Immature natural killer cell (primary cell): ENCODE results near the gene HNMT. TPM values are rescaled to one million over a fixed set of nuclear protein-coding genes. Genes with fewer than 3 reads are reported as not detected.
"Not testable (repeated sequence)": the region's sequence is repeated elsewhere in the genome, so short reads cannot be mapped to it uniquely, and the experiment has no call there.

ENCODE experiments used
- DNase-seq, 3 donors: peaks; one replicate each; pipeline ENCODE4 v3.0.0; 2022; ENCODE audit warnings: mixed read lengths in 1 of 3
- H3K27ac Mint-ChIP-seq, 6 donors: one replicate each; pipeline ENCODE4 v1.8.0; 2020; ENCODE audit warnings: mixed read lengths in 6 of 6, mild to moderate bottlenecking in 5 of 6, inconsistent platforms in 4 of 6, moderate library complexity in 3 of 6
- H3K27me3 Mint-ChIP-seq, 3 donors: one replicate each; pipeline ENCODE4 v1.8.0; 2020 to 2021; ENCODE audit warnings: low read depth in 3 of 3, mild to moderate bottlenecking in 3 of 3, mixed read lengths in 3 of 3, moderate library complexity in 3 of 3, inconsistent platforms in 1 of 3
- H3K36me3 Mint-ChIP-seq, 3 donors: one replicate each; pipeline ENCODE4 v1.8.0; 2020; ENCODE audit warnings: mixed read lengths in 3 of 3, inconsistent platforms in 2 of 3, mild to moderate bottlenecking in 2 of 3
- H3K4me1 Mint-ChIP-seq, 2 donors: one replicate each; pipeline ENCODE4 v1.8.0; 2020; ENCODE audit warnings: inconsistent platforms in 2 of 2, mild to moderate bottlenecking in 2 of 2, mixed read lengths in 2 of 2, moderate library complexity in 1 of 2
- H3K4me3 Mint-ChIP-seq, 5 donors: one replicate each; pipeline ENCODE4 v1.8.0; 2020; ENCODE audit warnings: mild to moderate bottlenecking in 5 of 5, mixed read lengths in 5 of 5, inconsistent platforms in 3 of 5, moderate library complexity in 3 of 5
- H3K9me3 Mint-ChIP-seq, 6 donors: one replicate each; pipeline ENCODE4 v1.8.0; 2020; ENCODE audit warnings: mild to moderate bottlenecking in 6 of 6, mixed read lengths in 6 of 6, inconsistent platforms in 4 of 6, moderate library complexity in 3 of 6
- polyA plus RNA-seq, 3 donors: library from polyadenylated mRNA; unstranded; fragments of 300-500 nt; fragmentation: Illumina TruSeq; gene quantifications; one replicate each; pipeline ENCODE4 v1.2.3, GENCODE V29; 2021

The HNMT gene
- polyA plus RNA-seq, 3 donors from 2014 or later: 0.78 to 1.3 TPM; not detected in 1

GRCh38 chr2:137973280-137973679, 9.0 kb downstream of the HNMT start:
- H3K4me3 Mint-ChIP-seq: no peak overlapping the region
- no peak overlapping the region for H3K27ac Mint-ChIP-seq
- no peaks in the 10 kb centered on the region for H3K4me1 Mint-ChIP-seq
- H3K27me3 Mint-ChIP-seq: peaks cover 0 to 2% (median 0%) of the 10 kb centered on the region in 3 donors
- DNase-seq: no peak
- no peaks in the 10 kb centered on the region for H3K36me3 Mint-ChIP-seq
- peaks cover 0 to 21% (median 9%) of the 10 kb centered on the region in 6 donors for H3K9me3 Mint-ChIP-seq

- peaks cover 0 to 5% (median 1%) of the 10 kb centered on the region in 6 donors for H3K9me3 Mint-ChIP-seq
- H3K4me3 Mint-ChIP-seq: no peak overlapping the region
- H3K36me3 Mint-ChIP-seq: no peaks in the 10 kb centered on the region
- no peaks in the 10 kb centered on the region for H3K4me1 Mint-ChIP-seq
- peaks cover 0 to 1% (median 0%) of the 10 kb centered on the region in 3 donors for H3K27me3 Mint-ChIP-seq
- H3K27ac Mint-ChIP-seq: no peak overlapping the region
- DNase-seq: no peak
Measured at GRCh38 chr2:137975280-137976271, 11.3 kb downstream of the HNMT start.

GRCh38 chr2:137976274-137976673, 12.0 kb downstream of the HNMT start:
- no peaks in the 10 kb centered on the region for H3K36me3 Mint-ChIP-seq
- peaks cover 0 to 6% (median 1%) of the 10 kb centered on the region in 6 donors for H3K9me3 Mint-ChIP-seq
- no peak overlapping the region for H3K4me3 Mint-ChIP-seq
- DNase-seq: no peak
- H3K4me1 Mint-ChIP-seq: no peaks in the 10 kb centered on the region
- H3K27ac Mint-ChIP-seq: no peak overlapping the region
- peaks cover 0 to 1% (median 0%) of the 10 kb centered on the region in 3 donors for H3K27me3 Mint-ChIP-seq

- Mint-ChIP-seq H3K36me3 (no peaks in the 10 kb centered on the region), H3K4me3 (no peak overlapping the region), H3K4me1 (no peaks in the 10 kb centered on the region), H3K9me3 (peaks cover 0 to 9% (median 3%) of the 10 kb centered on the region in 6 donors), H3K27ac (no peak overlapping the region), H3K27me3 (peaks cover 0 to 1% (median 0%) of the 10 kb centered on the region in 3 donors)
- DNase-seq: no peak
Measured at GRCh38 chr2:137977790-137978189, 13.5 kb downstream of the HNMT start.

- H3K27me3 Mint-ChIP-seq: peaks cover 0 to 1% (median 0%) of the 10 kb centered on the region in 3 donors
- H3K9me3 Mint-ChIP-seq: peaks cover 0 to 15% (median 4%) of the 10 kb centered on the region in 6 donors
- H3K27ac Mint-ChIP-seq: no peak overlapping the region
- DNase-seq: no peak
- H3K36me3 Mint-ChIP-seq: no peaks in the 10 kb centered on the region
- H3K4me3 Mint-ChIP-seq: no peak overlapping the region
- no peaks in the 10 kb centered on the region for H3K4me1 Mint-ChIP-seq
Measured at GRCh38 chr2:137980459-137980858, 16.2 kb downstream of the HNMT start.

- Mint-ChIP-seq H3K4me3 (no peak overlapping the region), H3K36me3 (no peaks in the 10 kb centered on the region), H3K4me1 (no peaks in the 10 kb centered on the region), H3K27ac (no peak overlapping the region), H3K9me3 (peaks cover 0 to 15% (median 4%) of the 10 kb centered on the region in 6 donors), H3K27me3 (peaks cover 0 to 1% (median 0%) of the 10 kb centered on the region in 3 donors)
- DNase-seq: no peak
Measured at GRCh38 chr2:137981112-137981656, 16.9 kb downstream of the HNMT start.

- no peak overlapping the region for H3K4me3 Mint-ChIP-seq
- H3K27me3 Mint-ChIP-seq: peaks cover 0 to 1% (median 0%) of the 10 kb centered on the region in 3 donors
- no peaks in the 10 kb centered on the region for H3K36me3 Mint-ChIP-seq
- H3K27ac Mint-ChIP-seq: no peak overlapping the region
- DNase-seq: no peak
- H3K9me3 Mint-ChIP-seq: peaks cover 3 to 22% (median 6%) of the 10 kb centered on the region in 6 donors
- no peaks in the 10 kb centered on the region for H3K4me1 Mint-ChIP-seq
Measured at GRCh38 chr2:137983581-137983980, 19.3 kb downstream of the HNMT start.

- peaks cover 4 to 26% (median 6%) of the 10 kb centered on the region in 6 donors for H3K9me3 Mint-ChIP-seq
- DNase-seq: no peak
- no peak overlapping the region for H3K4me3 Mint-ChIP-seq
- H3K27me3 Mint-ChIP-seq: no peaks in the 10 kb centered on the region
- H3K36me3 Mint-ChIP-seq: no peaks in the 10 kb centered on the region
- H3K27ac Mint-ChIP-seq: no peak overlapping the region
- H3K4me1 Mint-ChIP-seq: no peaks in the 10 kb centered on the region
Measured at GRCh38 chr2:137986268-137986667, 22.0 kb downstream of the HNMT start.

- Mint-ChIP-seq H3K27me3 (peaks cover 0 to 2% (median 0%) of the 10 kb centered on the region in 3 donors), H3K27ac (no peak overlapping the region), H3K9me3 (peaks cover 3 to 21% (median 7%) of the 10 kb centered on the region in 6 donors), H3K36me3 (no peaks in the 10 kb centered on the region), H3K4me3 (no peak overlapping the region), H3K4me1 (no peaks in the 10 kb centered on the region)
- DNase-seq: no peak
Measured at GRCh38 chr2:137987011-137987410, 22.7 kb downstream of the HNMT start.

- Mint-ChIP-seq H3K27ac (no peak overlapping the region), H3K4me3 (no peak overlapping the region), H3K9me3 (peaks cover 5 to 33% (median 15%) of the 10 kb centered on the region in 6 donors), H3K27me3 (peaks cover 0 to 2% (median 0%) of the 10 kb centered on the region in 3 donors), H3K4me1 (no peaks in the 10 kb centered on the region), H3K36me3 (no peaks in the 10 kb centered on the region)
- DNase-seq: no peak
Measured at GRCh38 chr2:137991078-137991477, 26.8 kb downstream of the HNMT start.

- Mint-ChIP-seq H3K27ac (no peak overlapping the region), H3K4me1 (no peaks in the 10 kb centered on the region), H3K4me3 (no peak overlapping the region), H3K36me3 (no peaks in the 10 kb centered on the region), H3K9me3 (peaks cover 5 to 40% (median 15%) of the 10 kb centered on the region in 6 donors), H3K27me3 (peaks cover 0 to 5% (median 0%) of the 10 kb centered on the region in 3 donors)
- no peak for DNase-seq
Measured at GRCh38 chr2:137992039-137992646, 27.9 kb downstream of the HNMT start.

GRCh38 chr2:137993715-137994476, 29.6 kb downstream of the HNMT start:
- not testable (repeated sequence) for H3K4me1 Mint-ChIP-seq, H3K4me3 Mint-ChIP-seq, H3K27ac Mint-ChIP-seq, DNase-seq, H3K36me3 Mint-ChIP-seq, H3K27me3 Mint-ChIP-seq
- H3K9me3 Mint-ChIP-seq: peaks cover 0 to 33% (median 14%) of the 10 kb centered on the region in 6 donors

GRCh38 chr2:137995368-137995767, 31.1 kb downstream of the HNMT start:
- H3K9me3 Mint-ChIP-seq: peaks cover 3 to 32% (median 15%) of the 10 kb centered on the region in 6 donors
- not testable (repeated sequence) for H3K36me3 Mint-ChIP-seq, H3K4me1 Mint-ChIP-seq, H3K27ac Mint-ChIP-seq, H3K4me3 Mint-ChIP-seq, DNase-seq, H3K27me3 Mint-ChIP-seq
